SK-N-SH (cell line): ENCODE measurements around the gene RIMS4. TPM values are rescaled to one million over a fixed set of nuclear protein-coding genes. Genes with fewer than 3 reads are reported as not detected.
"Not testable (repeated sequence)": the region's sequence is repeated elsewhere in the genome, so short reads cannot be mapped to it uniquely, and the experiment has no call there.

Experiments used
- CTCF ChIA-PET: fragments of 300-600, 350-600 bp; formaldehyde crosslinking; extraction: SDS; loops from one replicate; lab custom pipeline; 2021; lab: Yijun Ruan, JAX
- POLR2A ChIA-PET: fragments of 350-600 bp; sonication (Branson Sonifier 250); formaldehyde crosslinking; extraction: SDS; loops from one replicate; lab custom pipeline; 2020; ENCODE audit warnings: antibody characterized with exemption, inconsistent platforms; lab: Yijun Ruan, JAX
- DNase-seq: peaks from one replicate; pipeline ENCODE4 v3.0.0; 2012
- H2AFZ ChIP-seq: fragments of 200-600 bp; sonication (generic); 2 replicates; pipeline ENCODE4 v1.8.1; 2016; ENCODE audit warnings: antibody characterized with exemption, mild to moderate bottlenecking, low read depth
- H3F3A ChIP-seq: fragments of 200-600 bp; sonication (generic); replicated peaks from 2 replicates; pipeline ENCODE3; 2016; ENCODE audit warnings: antibody characterized with exemption, mild to moderate bottlenecking; ENCODE audit not compliant: insufficient read depth
- H3K27ac ChIP-seq, 2 experiments: fragments of 200-500 bp in 1 of 2; fragments of 200-600 bp in 1 of 2; sonication (Bioruptor generic) in 1 of 2; sonication (generic), shearing (Covaris generic) in 1 of 2; 2 replicates each; pipeline versions ENCODE4 v1.5.1 to v1.6.1; 2014 to 2016; ENCODE audit warnings: low read depth in 2 of 2, inconsistent platforms in 1 of 2, low read length in 1 of 2, mild to moderate bottlenecking in 1 of 2, mixed read lengths in 1 of 2
- H3K27me3 ChIP-seq: fragments of 200-600 bp; sonication (generic), shearing (Covaris generic); 2 replicates; pipeline ENCODE4 v1.6.1; 2016; ENCODE audit warnings: mixed run types; ENCODE audit not compliant: insufficient read depth
- H3K36me3 ChIP-seq, 2 experiments: fragments of 200-500 bp in 1 of 2; fragments of 200-600 bp in 1 of 2; sonication (Bioruptor generic) in 1 of 2; sonication (generic) in 1 of 2; replicated peaks in 1 of 2; 2 replicates each; pipeline versions ENCODE3 to v1.5.1; 2014 to 2016; ENCODE audit warnings: low read length in 1 of 2, mild to moderate bottlenecking in 1 of 2; ENCODE audit not compliant: insufficient read depth in 2 of 2, control insufficient read depth in 1 of 2
- H3K4me1 ChIP-seq, 2 experiments: fragments of 200-500 bp in 1 of 2; fragments of 200-600 bp in 1 of 2; sonication (Bioruptor generic) in 1 of 2; sonication (generic), shearing (Covaris generic) in 1 of 2; 2 replicates each; pipeline versions ENCODE4 v1.5.1 to v1.6.1; 2014 to 2016; ENCODE audit warnings: low read depth in 1 of 2, low read length in 1 of 2, mixed run types in 1 of 2; ENCODE audit not compliant: insufficient read depth in 2 of 2, control insufficient read depth in 1 of 2
- H3K4me2 ChIP-seq: fragments of 200-600 bp; sonication (generic), shearing (Covaris generic); 2 replicates; pipeline ENCODE4 v1.6.1; 2017; ENCODE audit warnings: mixed run types
- H3K4me3 ChIP-seq, 2 experiments: fragments of 200-500 bp in 1 of 2; fragments of 200-600 bp in 1 of 2; sonication (Bioruptor generic) in 1 of 2; sonication (generic), shearing (Covaris generic) in 1 of 2; 2 replicates each; pipeline versions ENCODE4 v1.5.1 to v1.8.1; 2014 to 2016; ENCODE audit warnings: low read depth in 2 of 2, inconsistent platforms in 1 of 2, low read length in 1 of 2, mild to moderate bottlenecking in 1 of 2, mixed read lengths in 1 of 2, moderate library complexity in 1 of 2
- H3K79me2 ChIP-seq: fragments of 200-600 bp; sonication (generic); 2 replicates; pipeline ENCODE4 v1.8.1; 2017; ENCODE audit warnings: mild to moderate bottlenecking; ENCODE audit not compliant: insufficient read depth
- H3K9ac ChIP-seq: fragments of 200-600 bp; sonication (generic); 2 replicates; pipeline ENCODE4 v1.6.1; 2017; ENCODE audit warnings: mixed run types
- H3K9me2 ChIP-seq: fragments of 200-600 bp; sonication (generic); 2 replicates; pipeline ENCODE4 v1.6.1; 2017; ENCODE audit warnings: mixed run types
- H3K9me3 ChIP-seq: fragments of 200-600 bp; sonication (generic); 2 replicates; pipeline ENCODE4 v1.6.1; 2017; ENCODE audit warnings: mixed run types, mild to moderate bottlenecking, moderate library complexity
- H4K20me1 ChIP-seq: fragments of 200-600 bp; sonication (generic); 2 replicates; pipeline ENCODE4 v1.6.1; 2017; ENCODE audit warnings: mild to moderate bottlenecking, mixed run types; ENCODE audit not compliant: insufficient read depth
- ELF1 ChIP-seq: IDR thresholded peaks from 2 replicates; pipeline ENCODE4 v1.4.0; 2012
- EZH2phosphoT487 ChIP-seq: fragments of 200-600 bp; sonication (generic); IDR thresholded peaks from 2 replicates; pipeline ENCODE4 v1.6.1; 2017; ENCODE audit warnings: low read depth, mixed run types, mild to moderate bottlenecking, antibody characterized with exemption, moderate library complexity, borderline replicate concordance
- FOSL2 ChIP-seq: IDR thresholded peaks from 2 replicates; pipeline ENCODE4 v1.4.0; 2012; ENCODE audit warnings: low read depth, mild to moderate bottlenecking, moderate library complexity, borderline replicate concordance
- RCOR1 ChIP-seq: fragments of 150-350 bp; IDR thresholded peaks from 2 replicates; pipeline ENCODE4 v1.6.1; 2017; ENCODE audit warnings: antibody characterized with exemption, low read length
- RFX5 ChIP-seq: IDR thresholded peaks from 2 replicates; pipeline ENCODE4 v1.6.1; 2012; ENCODE audit warnings: mild to moderate bottlenecking, improper control_type of control experiment, low read length
- RXRA ChIP-seq: IDR thresholded peaks from 2 replicates; pipeline ENCODE4 v1.4.0; 2012; ENCODE audit warnings: low read depth, mild to moderate bottlenecking, borderline replicate concordance
- TAF1 ChIP-seq: IDR thresholded peaks from 2 replicates; pipeline ENCODE4 v1.6.1; 2012; ENCODE audit warnings: low read depth, mild to moderate bottlenecking, low read length, moderate library complexity, borderline replicate concordance
- TCF12 ChIP-seq: IDR thresholded peaks from 2 replicates; pipeline ENCODE4 v1.4.0; 2012
- TEAD4 ChIP-seq: IDR thresholded peaks from 2 replicates; pipeline ENCODE4 v1.4.0; 2012; ENCODE audit warnings: mild to moderate bottlenecking, borderline replicate concordance; ENCODE audit not compliant: insufficient read depth
- YY1 ChIP-seq: IDR thresholded peaks from 2 replicates; pipeline ENCODE4 v1.4.0; 2012; ENCODE audit warnings: low read depth, mild to moderate bottlenecking
- WGBS: methylation state at CpG from one replicate; pipeline ENCODE4 v1.1.6; 2017; ENCODE audit warnings: low lambda C conversion rate; 5-methylcytosine and 5-hydroxymethylcytosine counted together
- polyA plus RNA-seq, 3 experiments: library from polyadenylated mRNA; depleted of rRNA; stranded (reverse); fragments of >200 nt; gene quantifications; 2 replicates each; pipeline ENCODE4 v1.2.3, GENCODE V29; 2012
- TF ChIP-seq, protein P1 (sequence below): fragments of 150-350 bp; IDR thresholded peaks from 2 replicates; pipeline ENCODE4 v1.6.1; 2016; ENCODE audit warnings: mild to moderate bottlenecking, low read depth, low read length

The RIMS4 gene
- polyA plus RNA-seq, 1 of the 3 experiments (the other 2 are of a cell fraction), result 0.13 TPM

DNA sequence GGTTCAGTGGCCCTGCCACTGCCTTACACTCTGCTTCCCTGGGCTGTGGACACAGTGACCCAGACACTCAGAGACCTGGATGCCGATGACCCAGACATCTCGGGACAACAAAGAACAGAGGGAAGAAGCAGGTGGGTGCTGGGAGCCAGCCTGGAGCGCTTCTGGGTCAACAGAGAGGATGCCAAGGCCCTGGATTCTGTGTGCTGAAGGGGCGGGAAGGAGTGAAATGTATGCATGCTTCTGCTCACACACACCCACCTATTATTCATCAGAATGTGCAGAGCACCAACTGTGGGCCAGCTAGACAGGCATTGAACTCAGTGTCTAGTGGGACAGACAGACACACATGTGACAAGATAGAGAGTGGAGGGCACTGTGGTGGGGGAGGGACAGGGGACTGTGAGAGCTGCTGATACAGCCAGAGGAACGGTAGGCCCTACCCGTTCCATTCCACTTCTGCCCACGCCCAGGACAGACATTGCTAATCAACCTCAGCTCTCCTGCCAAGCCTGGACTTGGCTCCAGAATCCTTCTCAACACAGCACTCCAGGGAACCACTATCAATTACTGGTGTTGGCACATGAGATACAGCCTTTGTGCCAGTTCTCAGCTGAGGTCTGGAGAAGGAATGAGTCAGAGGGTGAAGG is 44.5 kb downstream of the RIMS4 start (continued):
- TF ChIP-seq, protein P1, sequence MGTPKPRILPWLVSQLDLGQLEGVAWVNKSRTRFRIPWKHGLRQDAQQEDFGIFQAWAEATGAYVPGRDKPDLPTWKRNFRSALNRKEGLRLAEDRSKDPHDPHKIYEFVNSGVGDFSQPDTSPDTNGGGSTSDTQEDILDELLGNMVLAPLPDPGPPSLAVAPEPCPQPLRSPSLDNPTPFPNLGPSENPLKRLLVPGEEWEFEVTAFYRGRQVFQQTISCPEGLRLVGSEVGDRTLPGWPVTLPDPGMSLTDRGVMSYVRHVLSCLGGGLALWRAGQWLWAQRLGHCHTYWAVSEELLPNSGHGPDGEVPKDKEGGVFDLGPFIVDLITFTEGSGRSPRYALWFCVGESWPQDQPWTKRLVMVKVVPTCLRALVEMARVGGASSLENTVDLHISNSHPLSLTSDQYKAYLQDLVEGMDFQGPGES, result no peak
- no peak for TF ChIP-seq FOSL2

DNA sequence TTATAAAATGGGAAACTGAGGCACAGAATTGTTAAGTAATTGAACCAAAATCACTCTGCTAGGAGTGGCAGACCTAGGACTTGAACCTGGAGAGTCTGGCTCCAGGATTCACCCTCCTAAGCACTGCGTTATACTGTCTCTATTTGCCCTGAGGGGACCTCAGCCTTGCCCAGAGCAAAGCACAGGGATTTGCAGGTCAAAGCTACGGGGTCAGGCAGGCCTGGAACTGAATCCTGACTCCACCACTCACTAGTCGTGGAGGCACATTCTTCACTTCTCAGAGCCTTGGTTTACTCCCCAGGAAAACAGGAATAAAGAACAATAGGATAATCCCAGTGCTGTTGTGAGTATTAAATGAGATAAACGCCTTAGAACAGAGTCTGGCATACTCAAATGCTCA is 45.3 kb downstream of the RIMS4 start:
- H3K9me2 ChIP-seq, result no peaks in the 10 kb centered on the region
- ChIA-PET CTCF (interaction anchor here (12.2 kb wide), 1 partner anchor 18 kb away, joined by 110 read pairs; the partner anchor contains the start of gene KCNK15), POLR2A (no interaction called here)
- no peaks in the 10 kb centered on the region for H3K36me3 ChIP-seq
- H3K9ac ChIP-seq, result no peak overlapping the region
- DNase-seq, result no peak
- peaks cover 31% of the 10 kb centered on the region; the same call in 1 of the 2 replicates for H3K27me3 ChIP-seq
- no peak overlapping the region for H2AFZ ChIP-seq
- WGBS, result 31% methylated on average over 4 of the region's 4 CpGs
- no peak overlapping the region for H3K4me2 ChIP-seq
- H3K4me1 ChIP-seq, result peaks cover 0 to 49% of the 10 kb centered on the region in 2 experiments; a peak in 2 of 4 replicates
- TF ChIP-seq RFX5, result no peak
- no peak for TF ChIP-seq YY1
- no peak for TF ChIP-seq ELF1
- TF ChIP-seq EZH2phosphoT487, result no peak
- TF ChIP-seq RXRA, result no peak
- no peak for TF ChIP-seq TEAD4
- no peak for TF ChIP-seq TCF12
- TF ChIP-seq RCOR1, result no peak
- no peak for TF ChIP-seq TAF1
- no peaks in the 10 kb centered on the region for H4K20me1 ChIP-seq
- H3K9me3 ChIP-seq, result no peaks in the 10 kb centered on the region
- H3K79me2 ChIP-seq, result no peaks in the 10 kb centered on the region
- no peak overlapping the region for H3K4me3 ChIP-seq
- H3K27ac ChIP-seq, result peak overlapping the region in 1 of 2 experiments; percentile 50; a peak in 2 of 4 replicates
- no peaks in the 10 kb centered on the region for H3F3A ChIP-seq

DNA sequence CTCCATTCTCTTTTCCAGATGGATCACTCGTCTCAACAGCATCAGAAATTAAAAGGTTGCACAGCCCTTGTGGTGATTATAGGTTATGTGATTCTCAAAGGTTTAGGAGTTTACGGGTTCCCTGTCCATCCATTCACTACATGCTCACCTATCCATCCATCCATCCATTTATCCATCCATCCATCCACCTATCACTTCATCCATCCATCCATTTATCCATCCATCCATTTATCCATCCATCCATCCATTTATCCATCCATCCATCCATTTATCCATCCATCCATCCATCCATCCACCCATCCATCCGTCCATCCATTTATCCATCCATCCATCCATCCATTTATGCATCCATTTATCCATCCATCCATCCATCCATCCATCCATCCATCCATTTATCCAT is 46.5 kb downstream of the RIMS4 start:
- H3K9ac ChIP-seq, result not testable (repeated sequence)
- WGBS, result 36% methylated on average over 3 of the region's 3 CpGs

More for the DNA sequence above, 46.5 kb downstream of the RIMS4 start:
- POLR2A ChIA-PET, H3F3A ChIP-seq, H3K4me2 ChIP-seq, H4K20me1 ChIP-seq, H3K9me3 ChIP-seq, DNase-seq, H3K4me3 ChIP-seq, H3K9me2 ChIP-seq, H3K36me3 ChIP-seq, H2AFZ ChIP-seq, H3K79me2 ChIP-seq: not testable (repeated sequence)
- Histone ChIP-seq H3K4me1 (peaks cover 0 to 59% of the 10 kb centered on the region in 2 experiments; a peak in 2 of 4 replicates), H3K27ac (peak overlapping the region in 1 of 2 experiments; percentile 99; a peak in 2 of 4 replicates), H3K27me3 (peaks cover 31% of the 10 kb centered on the region; the same call in 1 of the 2 replicates)
- CTCF ChIA-PET, result interaction anchor here (1.0 to 12.2 kb wide), 6 partner anchors 12 to 105 kb away, joined by 3 to 110 read pairs (median 6); partner anchors contain the start of gene KCNK15
